ENCODE data around the gene RTL1.

The RTL1 gene

GRCh38 chr14:100866666-100867630, 36.6 kb downstream of the RTL1 start:
- no peak for DNase-seq (ENCODE audit: low read depth)

- no peak for DNase-seq (ENCODE audit: low read depth)
Measured at GRCh38 chr14:100865682-100866591, 37.6 kb downstream of the RTL1 start.

GRCh38 chr14:100864960-100865681, 38.4 kb downstream of the RTL1 start:
- no peak for DNase-seq (ENCODE audit: low read depth)

DNA sequence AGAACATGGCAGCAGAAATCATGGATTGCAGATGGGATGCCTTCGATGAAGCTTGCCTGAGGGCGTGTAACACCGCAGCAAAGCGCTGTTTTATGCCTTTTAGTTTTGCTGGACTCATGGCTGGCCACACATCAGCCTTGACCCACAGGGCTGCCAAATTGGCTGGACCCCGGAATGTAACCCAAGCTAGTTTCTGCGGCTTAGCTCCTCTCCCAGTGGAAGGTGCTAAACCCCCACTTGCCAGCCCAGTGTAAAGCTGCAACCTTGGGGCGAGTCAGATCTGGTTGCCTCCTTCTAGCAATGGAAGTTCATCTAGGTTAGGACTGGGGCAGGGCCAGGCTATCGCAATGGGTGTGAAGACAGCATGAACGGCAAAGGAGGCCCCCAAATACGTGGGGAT, 39.3 kb downstream of the RTL1 start:
- no peak for DNase-seq (ENCODE audit: low read depth)

DNA sequence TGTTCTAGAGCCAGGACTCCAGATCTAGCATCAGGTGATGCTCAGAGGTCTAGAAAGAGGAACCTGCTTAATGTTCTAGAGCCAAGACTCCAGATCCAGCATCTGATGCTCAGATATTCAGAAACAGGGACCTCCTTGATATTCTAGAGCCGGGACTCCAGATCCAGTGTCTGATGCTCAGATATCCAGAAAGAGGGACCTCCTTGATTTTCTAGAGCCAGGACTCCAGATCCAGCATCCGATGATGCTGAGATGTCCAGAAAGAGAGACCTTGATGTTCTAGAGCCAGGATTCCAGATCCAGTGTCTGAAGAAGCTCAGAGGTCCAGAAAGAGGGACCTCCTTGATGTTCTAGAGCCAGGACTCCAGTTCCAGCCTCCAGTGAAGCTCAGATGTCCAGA, 40.7 kb downstream of the RTL1 start:
- DNase-seq (ENCODE audit: low read depth) = no peak

DNA sequence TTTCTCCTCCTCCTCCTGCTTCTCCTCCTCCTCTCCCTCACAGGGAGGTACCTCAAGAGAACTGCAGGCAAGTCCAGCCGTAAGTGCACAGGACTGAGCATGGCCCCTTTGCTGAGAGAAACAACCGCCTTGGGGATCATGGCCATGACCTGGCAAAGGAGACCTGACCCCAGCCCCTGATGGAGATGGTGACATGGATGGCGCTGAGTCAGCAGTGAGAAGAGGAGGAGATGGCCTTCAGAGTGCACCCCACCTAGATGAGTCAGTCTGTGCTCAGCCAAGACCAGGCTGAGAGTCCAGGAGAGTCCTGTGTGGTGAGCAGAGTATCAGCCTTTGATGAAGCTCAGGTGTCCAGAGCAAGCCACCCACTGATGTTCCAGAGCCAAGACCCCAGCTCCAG, 41.2 kb downstream of the RTL1 start:
- no peak for DNase-seq (ENCODE audit: low read depth)

DNA sequence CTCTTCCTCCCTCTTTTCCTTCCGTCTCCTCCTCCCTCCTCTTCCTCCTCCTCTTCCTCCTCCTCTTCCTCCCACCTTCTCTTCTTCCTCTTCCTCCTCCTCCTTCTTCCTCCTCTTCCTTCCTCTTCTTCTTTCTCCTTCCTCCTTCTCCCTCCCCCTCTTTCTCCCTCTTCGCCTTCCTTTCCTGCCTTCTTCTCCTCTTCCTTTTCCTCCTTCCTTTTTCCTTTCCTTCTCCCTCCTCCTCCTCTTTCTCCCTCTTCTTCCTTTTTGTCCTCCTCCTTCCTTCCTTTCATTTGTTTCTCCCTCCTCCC, 41.6 kb downstream of the RTL1 start:
- DNase-seq (ENCODE audit: low read depth) = no peak

DNA sequence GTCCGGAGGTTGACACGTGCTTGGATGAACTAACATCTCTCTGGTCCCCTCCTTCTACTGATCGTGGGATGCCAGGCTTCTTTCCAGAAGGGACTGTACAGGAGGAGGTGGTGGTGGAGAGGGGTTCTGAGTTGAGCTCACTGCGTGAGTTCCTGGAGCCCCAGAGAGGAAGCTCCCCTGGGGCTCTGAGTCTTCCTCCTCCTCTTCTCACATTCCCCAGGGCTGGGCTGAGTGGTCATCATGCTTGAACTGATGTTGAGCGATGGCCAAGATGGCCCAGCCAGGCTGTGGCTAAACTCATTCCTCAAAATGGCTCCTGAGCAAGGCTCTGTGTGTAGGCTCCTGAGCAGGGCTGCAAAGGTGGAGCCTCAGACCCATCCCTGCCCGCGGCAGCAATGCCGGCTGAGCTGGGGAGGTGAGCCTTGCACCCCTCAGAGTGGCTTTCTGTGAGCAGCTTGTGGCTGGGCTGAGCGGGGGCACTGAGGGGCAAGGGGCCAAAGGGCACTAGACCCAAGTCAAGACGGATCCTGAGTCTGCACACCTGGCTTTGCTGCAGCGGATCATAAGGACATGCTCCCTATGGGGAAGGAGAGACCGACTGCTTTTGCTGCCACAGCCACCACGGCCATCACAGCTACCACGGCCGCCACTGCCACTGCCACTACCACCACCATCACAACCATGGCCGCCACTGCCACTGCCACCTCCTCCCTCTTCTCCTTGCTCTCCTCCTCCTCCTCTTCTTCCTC, 42.2 kb downstream of the RTL1 start:
- no peak for DNase-seq (ENCODE audit: low read depth)

- DNase-seq (ENCODE audit: low read depth) = no peak
Measured at GRCh38 chr14:100860556-100861187, 42.9 kb downstream of the RTL1 start.

GRCh38 chr14:100859781-100860180, 43.7 kb downstream of the RTL1 start:
- no peak for DNase-seq (ENCODE audit: low read depth)

DNA sequence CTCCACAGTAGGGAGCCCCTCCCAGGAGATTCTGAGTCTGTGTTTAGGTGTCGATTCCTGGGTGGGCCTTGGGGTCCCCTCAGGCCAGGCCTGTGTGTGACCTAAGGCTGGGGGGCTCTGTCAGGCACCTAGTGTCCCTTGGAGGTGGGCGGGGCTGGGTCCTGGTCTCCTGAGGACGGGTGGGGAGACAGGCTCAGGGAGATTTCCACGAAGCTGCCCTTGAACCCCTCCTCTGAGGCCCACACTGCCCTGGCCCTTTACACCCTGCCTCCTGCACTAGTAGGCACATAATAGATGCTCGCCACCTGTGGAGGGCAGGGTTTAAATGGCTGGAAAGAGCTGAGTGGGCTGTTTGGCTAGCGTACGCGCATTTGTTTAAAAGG, 44.7 kb downstream of the RTL1 start:
- DNase-seq (ENCODE audit: low read depth) = no peak

GRCh38 chr14:100857923-100858837, 45.3 kb downstream of the RTL1 start:
- DNase-seq (ENCODE audit: low read depth) = no peak

DNA sequence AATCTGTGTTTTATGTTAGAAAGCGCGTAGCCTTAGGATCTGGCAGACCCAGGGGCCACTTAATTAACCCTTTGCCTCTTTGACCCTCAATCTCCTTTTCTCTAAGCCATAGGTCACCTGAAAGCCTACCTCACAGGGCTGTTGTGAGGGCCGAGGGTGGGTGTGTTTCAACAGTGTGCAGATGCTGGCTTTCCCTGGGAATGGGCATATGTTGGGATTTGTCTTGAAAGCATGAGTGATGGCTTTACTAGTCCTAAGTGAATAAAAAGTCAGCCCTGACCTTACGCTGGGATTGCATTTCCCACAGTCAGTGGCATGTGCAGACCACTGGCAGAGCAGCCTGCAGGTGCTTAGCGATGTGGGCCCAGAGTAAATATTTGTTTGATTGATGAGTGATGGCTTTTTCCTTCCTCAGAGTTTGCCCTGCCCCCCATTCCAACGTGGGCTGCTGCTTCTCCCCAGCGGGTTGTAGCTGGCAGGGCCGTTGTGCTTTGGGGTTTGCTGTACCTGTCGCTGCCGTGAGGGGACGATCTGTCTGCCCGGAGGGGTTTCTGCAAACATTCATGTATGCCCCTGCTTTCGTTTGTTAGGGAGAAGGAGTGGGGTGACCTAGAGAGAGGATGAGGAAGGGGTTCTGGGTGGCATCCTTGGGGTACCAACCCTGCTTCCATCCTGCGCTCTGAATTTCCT, 46.1 kb downstream of the RTL1 start:
- DNase-seq (ENCODE audit: low read depth) = no peak

GRCh38 chr14:100856056-100856950, 47.2 kb downstream of the RTL1 start:
- no peak for DNase-seq (ENCODE audit: low read depth)

DNA sequence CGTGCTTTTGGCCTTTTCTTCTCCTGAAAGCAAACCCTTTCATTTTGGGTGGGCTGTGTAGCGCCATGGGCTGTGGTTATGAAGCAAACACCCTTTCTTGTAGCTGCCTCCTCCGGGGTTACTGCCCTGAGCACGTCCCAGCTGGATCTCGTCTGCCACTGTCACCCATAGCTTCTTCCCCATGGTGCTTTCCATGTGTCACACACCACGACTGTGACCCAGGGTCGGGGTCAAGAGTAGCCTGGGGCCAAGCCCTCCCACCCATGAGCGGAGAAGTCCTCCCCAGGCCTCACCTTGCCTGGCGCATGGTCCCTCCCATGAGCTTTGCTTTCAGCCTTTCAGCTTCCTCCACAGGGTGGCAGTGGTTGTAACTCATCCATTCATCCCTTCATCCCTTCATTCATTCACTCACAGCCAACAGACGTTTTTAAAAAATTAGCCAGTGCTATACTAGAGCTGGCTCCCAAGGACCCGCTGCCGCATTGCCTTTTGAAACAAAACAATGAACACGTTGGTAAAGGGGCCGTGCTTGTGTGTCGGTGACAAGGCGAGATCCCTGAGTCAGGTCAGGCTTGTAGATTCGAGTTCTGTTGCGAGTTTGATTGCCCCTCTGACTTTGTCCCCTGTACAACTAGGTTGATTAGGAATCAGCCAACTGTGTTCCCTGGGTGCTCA, 48.1 kb downstream of the RTL1 start:
- DNase-seq (ENCODE audit: low read depth) = no peak

DNA sequence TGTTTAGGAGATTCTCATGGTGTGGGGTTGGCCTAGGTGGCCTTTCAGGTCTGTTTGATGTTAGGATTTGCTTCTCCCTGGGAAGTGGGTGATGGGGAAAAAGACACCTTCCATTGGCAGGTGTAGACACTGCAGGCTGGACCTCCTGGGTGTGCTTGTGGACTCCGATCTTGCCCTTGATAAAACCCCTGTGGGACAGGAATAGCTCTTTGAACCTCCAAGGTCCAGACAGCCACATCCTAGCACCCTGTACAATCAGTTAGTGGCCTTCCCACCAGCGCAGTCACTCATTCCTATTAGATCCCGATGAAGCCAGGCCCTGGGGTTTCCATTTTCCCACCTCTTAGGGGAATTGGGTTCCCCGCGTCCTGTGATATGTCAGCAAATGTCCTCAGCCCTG, 49.1 kb downstream of the RTL1 start:
- DNase-seq (ENCODE audit: low read depth) = no peak

DNA sequence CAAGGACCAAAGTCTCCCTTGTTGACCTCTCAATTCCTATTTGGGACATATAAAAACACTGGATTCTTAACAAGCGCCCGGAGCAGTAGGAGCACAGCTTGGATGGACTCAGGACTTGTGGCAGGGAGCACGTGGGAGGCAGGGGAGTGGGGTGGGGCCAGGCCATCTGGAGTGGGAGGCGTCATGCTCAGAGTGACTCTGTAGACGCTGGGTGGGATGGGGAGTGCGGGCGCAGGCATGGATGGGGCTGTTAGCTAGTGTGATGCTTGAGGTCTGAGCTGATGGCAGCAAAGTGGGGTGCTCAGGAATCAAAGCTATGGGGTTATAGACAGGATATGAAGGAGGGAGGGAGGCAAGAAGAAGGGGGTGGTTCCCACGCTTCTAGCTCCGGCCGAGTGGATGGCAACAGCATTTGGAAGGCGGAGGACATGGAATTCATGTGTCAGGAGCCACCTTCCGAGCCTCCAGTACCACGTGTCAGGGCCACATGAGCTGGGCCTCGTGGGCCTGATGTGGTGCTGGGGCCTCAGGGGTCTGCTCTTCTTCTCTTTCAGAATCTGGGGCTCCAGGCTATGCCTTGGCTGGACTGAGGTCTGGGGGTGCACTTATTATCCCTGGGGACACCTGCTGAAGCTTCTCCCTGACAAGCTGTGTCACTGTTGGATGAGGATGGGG, 51.4 kb downstream of the RTL1 start:
- DNase-seq (ENCODE audit: low read depth) = no peak
